Gastroesophageal sphincter (tissue), 4 donors: ENCODE results near the gene CCL25. TPM values are rescaled to one million over a fixed set of nuclear protein-coding genes. Genes with fewer than 3 reads are reported as not detected.
"Not testable (repeated sequence)": the region's sequence is repeated elsewhere in the genome, so short reads cannot be mapped to it uniquely, and the experiment has no call there.

Experiments
- ATAC-seq: fragments of 150-250 bp; one replicate; pipeline ENCODE4 v1.9.1; 2016; ENCODE audit warnings: mild to moderate bottlenecking, moderate library complexity
- H3K27ac ChIP-seq, 4 donors: fragments of 200-600 bp; sonication (generic) in 3 of 4; 1 replicate in 3 of 4; 2 replicates in 1 of 4; pipeline ENCODE4 v1.5.1; 2016 to 2019
- H3K27me3 ChIP-seq: fragments of 200-600 bp; sonication (generic); one replicate; pipeline ENCODE4 v1.5.1; 2019
- H3K36me3 ChIP-seq, 2 donors: fragments of 200-600 bp; sonication (generic); one replicate each; pipeline ENCODE4 v1.5.1; 2019; ENCODE audit warnings: control low read depth in 1 of 2
- H3K4me1 ChIP-seq, 3 donors: fragments of 200-600 bp; sonication (generic); 1 replicate in 2 of 3; 2 replicates in 1 of 3; pipeline ENCODE4 v1.5.1; 2016 to 2019; ENCODE audit warnings: control low read depth in 2 of 3
- H3K4me3 ChIP-seq, 2 donors: fragments of 200-600 bp; sonication (generic); one replicate each; pipeline ENCODE4 v1.5.1; 2019; ENCODE audit warnings: mild to moderate bottlenecking in 1 of 2, moderate library complexity in 1 of 2
- H3K9me3 ChIP-seq, 3 donors: fragments of 200-600 bp; sonication (generic); one replicate each; pipeline ENCODE4 v1.5.1; 2017 to 2019; ENCODE audit warnings: control low read depth in 2 of 3
- EP300 ChIP-seq: sonication (generic); formaldehyde crosslinking; IDR thresholded peaks from one replicate; pipeline ENCODE4 v1.6.1; 2017; ENCODE audit warnings: antibody characterized with exemption, mild to moderate bottlenecking
- POLR2A ChIP-seq, 2 donors: fragments of 450-650 bp; IDR thresholded peaks; one replicate each; pipeline ENCODE4 v1.6.1; 2017; ENCODE audit warnings: antibody characterized with exemption in 2 of 2, mild to moderate bottlenecking in 2 of 2, moderate library complexity in 1 of 2
- POLR2AphosphoS5 ChIP-seq: sonication (generic); formaldehyde crosslinking; IDR thresholded peaks from one replicate; pipeline ENCODE4 v1.6.1; 2017; ENCODE audit warnings: antibody characterized with exemption
- WGBS, 2 donors: methylation state at CpG; one replicate each; pipeline ENCODE4 v1.1.5; 2018; ENCODE audit warnings: low coverage in 1 of 2; 5-methylcytosine and 5-hydroxymethylcytosine counted together
- total RNA-seq, 4 donors: library from RNA; depleted of rRNA; stranded (reverse); fragments of >200 nt; gene quantifications; one replicate each; pipeline ENCODE4 v1.1.0, GENCODE V29; 2016
- TF ChIP-seq, protein P1 (sequence below), 4 experiments: fragments of 200-600 bp in 2 of 4; fragments of 450-650 bp in 2 of 4; sonication (generic) in 1 of 4; IDR thresholded peaks; one replicate each; pipeline ENCODE4 v1.5.1; 2017 to 2019; ENCODE audit warnings: antibody characterized with exemption in 4 of 4, mild to moderate bottlenecking in 2 of 4, moderate library complexity in 2 of 4

Gene CCL25
- total RNA-seq, 4 donors from 2014 or later: not detected

DNA sequence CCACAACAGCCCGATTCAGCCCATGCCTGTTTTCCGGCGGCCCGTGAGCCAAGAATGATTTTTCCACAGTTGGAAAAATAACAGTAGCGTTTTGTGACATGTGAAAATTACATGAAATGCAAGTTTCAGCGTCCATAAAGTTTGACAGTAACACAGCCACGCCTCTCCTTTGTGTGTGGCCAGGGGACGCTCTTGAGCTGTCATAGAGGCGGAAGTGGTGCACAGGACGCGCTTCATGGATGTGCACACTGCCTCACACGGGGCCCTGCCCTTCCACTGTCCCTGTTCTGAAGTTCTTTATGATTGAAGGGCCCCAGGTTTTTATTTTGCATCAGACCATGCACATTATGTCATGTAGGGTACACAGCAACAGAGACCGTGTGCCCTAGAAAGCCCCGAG, 34.8 kb upstream of the CCL25 start:
- Histone ChIP-seq H3K36me3 (no peaks in the 10 kb centered on the region), H3K4me3 (no peak overlapping the region), H3K9me3 (no peaks in the 10 kb centered on the region), H3K27ac (no peak overlapping the region), H3K27me3 (no peaks in the 10 kb centered on the region), H3K4me1 (no peaks in the 10 kb centered on the region)
- ATAC-seq: no peak
- TF ChIP-seq, protein P1, sequence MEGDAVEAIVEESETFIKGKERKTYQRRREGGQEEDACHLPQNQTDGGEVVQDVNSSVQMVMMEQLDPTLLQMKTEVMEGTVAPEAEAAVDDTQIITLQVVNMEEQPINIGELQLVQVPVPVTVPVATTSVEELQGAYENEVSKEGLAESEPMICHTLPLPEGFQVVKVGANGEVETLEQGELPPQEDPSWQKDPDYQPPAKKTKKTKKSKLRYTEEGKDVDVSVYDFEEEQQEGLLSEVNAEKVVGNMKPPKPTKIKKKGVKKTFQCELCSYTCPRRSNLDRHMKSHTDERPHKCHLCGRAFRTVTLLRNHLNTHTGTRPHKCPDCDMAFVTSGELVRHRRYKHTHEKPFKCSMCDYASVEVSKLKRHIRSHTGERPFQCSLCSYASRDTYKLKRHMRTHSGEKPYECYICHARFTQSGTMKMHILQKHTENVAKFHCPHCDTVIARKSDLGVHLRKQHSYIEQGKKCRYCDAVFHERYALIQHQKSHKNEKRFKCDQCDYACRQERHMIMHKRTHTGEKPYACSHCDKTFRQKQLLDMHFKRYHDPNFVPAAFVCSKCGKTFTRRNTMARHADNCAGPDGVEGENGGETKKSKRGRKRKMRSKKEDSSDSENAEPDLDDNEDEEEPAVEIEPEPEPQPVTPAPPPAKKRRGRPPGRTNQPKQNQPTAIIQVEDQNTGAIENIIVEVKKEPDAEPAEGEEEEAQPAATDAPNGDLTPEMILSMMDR (IDR thresholded peaks at IDR 0.05): no peak
- TF ChIP-seq POLR2A (IDR thresholded peaks at IDR 0.05): no peak
- no peak for TF ChIP-seq POLR2AphosphoS5
- TF ChIP-seq EP300: no peak
- 58 to 80% methylated on average over 1 to 10 of the region's 14 CpGs for WGBS, 2 donors

DNA sequence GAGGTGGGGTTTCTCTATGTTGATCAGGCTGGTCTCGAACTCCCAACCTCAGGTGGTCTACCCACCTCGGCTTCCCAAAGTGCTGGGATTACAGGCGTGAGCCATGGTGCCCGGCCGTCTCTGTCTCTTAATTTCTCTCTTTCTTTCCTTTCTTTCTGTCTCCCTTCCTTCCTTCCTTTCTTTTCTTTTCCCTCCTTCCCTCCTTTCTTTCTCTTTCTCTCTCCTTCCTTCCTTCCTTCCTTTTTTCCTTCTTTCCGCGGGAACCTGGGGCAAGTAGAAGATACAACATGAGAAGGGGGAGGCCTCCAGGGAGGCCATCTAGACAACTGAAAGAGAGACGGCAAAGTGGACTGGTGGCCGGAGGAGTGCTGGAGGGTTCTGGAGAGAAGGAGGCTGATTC, 31.9 kb upstream of the CCL25 start:
- H3K9me3 ChIP-seq: no peaks in the 10 kb centered on the region
- H3K27me3 ChIP-seq: no peaks in the 10 kb centered on the region
- H3K4me3 ChIP-seq: no peak overlapping the region
- no peaks in the 10 kb centered on the region for H3K4me1 ChIP-seq
- no peaks in the 10 kb centered on the region for H3K36me3 ChIP-seq
- 40 to 60% methylated on average over 2 of the region's 9 CpGs for WGBS, 2 donors
- ATAC-seq: no peak
- no peak for TF ChIP-seq POLR2A (IDR thresholded peaks at IDR 0.05)
- no peak for TF ChIP-seq EP300
- TF ChIP-seq, protein P1 (IDR thresholded peaks at IDR 0.05): no peak
- TF ChIP-seq POLR2AphosphoS5: no peak
- no peak overlapping the region for H3K27ac ChIP-seq

DNA sequence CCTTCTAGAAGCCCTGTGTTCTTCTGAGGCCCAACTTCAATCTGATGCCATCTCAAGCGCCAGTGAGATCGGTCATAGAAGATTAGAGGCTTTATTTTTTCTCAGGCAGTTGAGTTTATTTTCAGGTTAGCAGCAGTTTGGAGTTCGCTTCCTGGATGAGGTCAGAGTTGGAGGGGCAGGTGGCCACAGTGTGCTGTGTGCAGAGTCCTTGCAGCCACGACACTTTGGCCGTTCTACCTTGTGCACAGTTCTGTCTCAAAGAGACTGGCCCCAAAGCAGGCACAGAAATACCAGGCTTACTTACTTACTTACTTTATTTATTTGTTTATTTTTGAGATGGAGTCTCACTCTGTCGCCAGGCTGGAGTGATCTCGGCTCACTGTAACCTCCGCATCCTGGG, 31.2 kb upstream of the CCL25 start:
- 82 to 94% methylated on average over 4 to 5 of the region's 8 CpGs for whole genome bisulfite sequencing, 2 donors
- no peaks in the 10 kb centered on the region for H3K27me3 ChIP-seq
- H3K4me1 ChIP-seq: no peaks in the 10 kb centered on the region
- no peak for TF ChIP-seq EP300
- TF ChIP-seq POLR2A (IDR thresholded peaks at IDR 0.05): no peak
- TF ChIP-seq, protein P1 (IDR thresholded peaks at IDR 0.05): no peak
- TF ChIP-seq POLR2AphosphoS5: no peak
- no peak overlapping the region for H3K4me3 ChIP-seq
- no peak overlapping the region for H3K27ac ChIP-seq
- ATAC-seq: no peak
- H3K9me3 ChIP-seq: no peaks in the 10 kb centered on the region
- no peaks in the 10 kb centered on the region for H3K36me3 ChIP-seq

DNA sequence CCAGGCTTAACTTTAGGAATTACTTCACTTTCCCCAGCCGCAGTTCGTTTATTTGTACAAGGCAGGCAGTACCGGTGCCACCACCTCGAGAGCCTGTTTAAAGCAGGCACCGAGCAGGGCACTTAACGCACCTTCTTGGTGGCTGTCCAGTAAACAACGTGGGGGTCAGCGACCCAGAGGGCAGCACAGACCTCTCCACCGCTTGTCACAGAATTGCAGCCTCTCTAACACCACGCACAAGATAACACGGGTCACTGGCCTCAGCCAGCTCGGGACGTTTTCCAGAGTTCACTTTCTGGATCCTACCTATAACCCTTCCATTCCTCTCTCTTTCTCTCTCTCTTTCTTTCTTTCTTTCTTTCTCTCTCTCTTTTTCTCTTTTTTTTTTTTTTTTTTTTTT, 30.3 kb upstream of the CCL25 start:
- WGBS, 2 donors: 58 to 70% methylated on average over 10 to 11 of the region's 13 CpGs
- no peak for TF ChIP-seq POLR2AphosphoS5
- TF ChIP-seq POLR2A (IDR thresholded peaks at IDR 0.05): no peak
- TF ChIP-seq EP300: no peak
- TF ChIP-seq, protein P1 (IDR thresholded peaks at IDR 0.05): no peak
- no peaks in the 10 kb centered on the region for H3K4me1 ChIP-seq
- no peak overlapping the region for H3K4me3 ChIP-seq
- no peaks in the 10 kb centered on the region for H3K36me3 ChIP-seq
- no peak overlapping the region for H3K27ac ChIP-seq
- no peak for ATAC-seq
- H3K27me3 ChIP-seq: no peaks in the 10 kb centered on the region
- H3K9me3 ChIP-seq: no peaks in the 10 kb centered on the region

DNA sequence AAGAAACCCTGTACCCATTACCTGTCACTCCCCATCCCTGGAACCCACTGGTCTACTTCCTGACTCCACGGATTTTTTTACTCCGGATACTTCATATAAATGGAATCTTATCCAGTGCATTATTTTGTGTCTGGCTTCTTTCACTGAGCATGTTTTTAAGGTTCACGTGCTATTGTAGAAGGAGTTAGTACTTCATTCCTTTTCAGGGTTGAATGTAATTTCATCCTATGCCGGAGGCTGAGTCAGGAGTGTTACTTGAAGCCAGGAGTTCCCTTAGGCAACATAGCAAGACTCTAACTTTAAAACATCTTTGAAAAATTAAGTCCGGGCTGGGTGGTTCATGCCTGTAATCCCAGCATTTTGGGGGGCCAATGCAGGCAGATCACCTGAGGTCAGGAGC, 29.2 kb upstream of the CCL25 start:
- Histone ChIP-seq H3K9me3 (no peaks in the 10 kb centered on the region), H3K27me3 (no peaks in the 10 kb centered on the region), H3K36me3 (no peaks in the 10 kb centered on the region), H3K27ac (no peak overlapping the region), H3K4me1 (no peaks in the 10 kb centered on the region), H3K4me3 (no peak overlapping the region)
- ATAC-seq: no peak
- 41 to 76% methylated on average over 4 to 5 of the region's 5 CpGs for WGBS, 2 donors
- no peak for TF ChIP-seq POLR2A (IDR thresholded peaks at IDR 0.05)
- TF ChIP-seq, protein P1 (IDR thresholded peaks at IDR 0.05): no peak
- TF ChIP-seq EP300: no peak
- no peak for TF ChIP-seq POLR2AphosphoS5

DNA sequence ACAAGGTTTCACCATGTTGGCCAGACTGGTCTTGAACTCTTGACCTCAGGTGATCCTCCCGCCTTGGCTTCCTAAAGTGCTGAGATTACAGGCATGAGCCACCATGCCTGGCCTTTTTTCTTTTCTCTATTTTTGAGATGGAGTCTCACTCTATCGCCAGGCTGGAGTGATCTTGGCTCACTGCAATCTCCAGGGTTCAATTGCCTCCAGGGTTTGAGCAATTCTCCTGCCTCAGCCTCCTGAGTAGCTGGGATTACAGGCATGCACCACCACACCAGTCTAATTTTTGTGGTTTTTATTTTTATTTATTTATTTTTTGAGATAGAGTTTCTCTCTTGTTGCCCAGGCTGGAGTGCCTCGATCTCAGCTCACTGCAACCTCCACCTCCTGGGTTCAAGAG, 28.3 kb upstream of the CCL25 start:
- not testable (repeated sequence) for H3K27ac ChIP-seq, H3K27me3 ChIP-seq, H3K9me3 ChIP-seq, H3K4me3 ChIP-seq, H3K36me3 ChIP-seq, H3K4me1 ChIP-seq, ATAC-seq
- 71 to 87% methylated on average over 1 to 3 of the region's 3 CpGs for WGBS, 2 donors
